ENCODE measurements around the gene PPM1H. TPM values are rescaled to one million over a fixed set of nuclear protein-coding genes. Genes with fewer than 3 reads are reported as not detected.

The PPM1H gene
- total RNA-seq, 1 experiment from 2014 or later = 0.04 TPM

- TF ChIP-seq EZH2 (IDR thresholded peaks at IDR 0.05; ENCODE audit: borderline replicate concordance, low read depth, low read length, poor library complexity, severe bottlenecking) = no peak
- TF ChIP-seq CTCF (conservative IDR thresholded peaks at IDR 0.05; ENCODE audit: low read depth, low read length) = no peak
- Histone ChIP-seq H3K9me3 (ENCODE audit: low read depth, low read length, poor library complexity, severe bottlenecking) (no peaks in the 10 kb centered on the region), H3K4me3 (ENCODE audit: low read depth, low read length, poor library complexity, severe bottlenecking) (no peak overlapping the region), H3K36me3 (ENCODE audit: insufficient read depth, low read length, poor library complexity, severe bottlenecking) (no peaks in the 10 kb centered on the region), H3K4me1 (ENCODE audit: insufficient read depth, low read length, poor library complexity, severe bottlenecking) (no peaks in the 10 kb centered on the region), H3K27ac (ENCODE audit: low read depth, low read length, poor library complexity, severe bottlenecking) (no peak overlapping the region), H3K27me3 (replicated peaks; ENCODE audit: insufficient read depth, low read depth, low read length, poor library complexity) (no peaks in the 10 kb centered on the region)
- POLR2A ChIA-PET (ENCODE audit: low non-redundant PET) = no interaction called here
- BruUV-seq (replicated peaks) = no TSS peak
- CTCF ChIA-PET = no interaction called here
- no peak for DNase-seq (ENCODE audit: low spot score)
- intact Hi-C loops (cut with micrococcal nuclease; ENCODE audit: unreplicated experiment) = no loop called here
Observed at GRCh38 chr12:62738105-62738504, 196.8 kb downstream of the PPM1H start.

DNA sequence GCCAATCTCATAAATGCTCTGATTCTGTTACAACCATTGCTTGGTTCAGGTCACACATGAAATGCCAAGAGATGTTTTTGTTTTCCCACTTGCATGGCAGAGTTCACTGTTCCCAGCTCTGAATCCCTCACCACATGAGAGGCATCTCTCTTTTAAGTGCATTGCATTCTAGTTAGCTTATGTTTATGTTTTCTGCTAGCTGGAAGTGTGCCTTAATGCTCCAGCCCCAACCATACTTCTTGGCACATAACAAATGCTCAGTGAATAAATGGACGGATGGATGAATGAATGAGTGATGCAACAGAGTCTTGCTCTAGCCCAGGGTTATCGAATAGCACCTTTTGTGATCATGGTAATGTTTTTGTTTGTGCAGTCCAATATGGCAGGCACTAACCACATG, 197.3 kb downstream of the PPM1H start:
- ChIA-PET CTCF (no interaction called here), POLR2A (ENCODE audit: low non-redundant PET) (no interaction called here)
- no TSS peak for BruUV-seq (replicated peaks)
- DNase-seq (ENCODE audit: low spot score) = no peak
- intact Hi-C loops (cut with micrococcal nuclease; ENCODE audit: unreplicated experiment) = no loop called here
- H3K27me3 ChIP-seq (replicated peaks; ENCODE audit: insufficient read depth, low read depth, low read length, poor library complexity) = no peaks in the 10 kb centered on the region
- H3K4me3 ChIP-seq (ENCODE audit: low read depth, low read length, poor library complexity, severe bottlenecking) = no peak overlapping the region
- TF ChIP-seq EZH2 (IDR thresholded peaks at IDR 0.05; ENCODE audit: borderline replicate concordance, low read depth, low read length, poor library complexity, severe bottlenecking) = no peak
- no peak for TF ChIP-seq CTCF (conservative IDR thresholded peaks at IDR 0.05; ENCODE audit: low read depth, low read length)
- H3K27ac ChIP-seq (ENCODE audit: low read depth, low read length, poor library complexity, severe bottlenecking) = no peak overlapping the region
- H3K4me1 ChIP-seq (ENCODE audit: insufficient read depth, low read length, poor library complexity, severe bottlenecking) = no peaks in the 10 kb centered on the region
- no peaks in the 10 kb centered on the region for H3K9me3 ChIP-seq (ENCODE audit: low read depth, low read length, poor library complexity, severe bottlenecking)
- H3K36me3 ChIP-seq (ENCODE audit: insufficient read depth, low read length, poor library complexity, severe bottlenecking) = no peaks in the 10 kb centered on the region

DNA sequence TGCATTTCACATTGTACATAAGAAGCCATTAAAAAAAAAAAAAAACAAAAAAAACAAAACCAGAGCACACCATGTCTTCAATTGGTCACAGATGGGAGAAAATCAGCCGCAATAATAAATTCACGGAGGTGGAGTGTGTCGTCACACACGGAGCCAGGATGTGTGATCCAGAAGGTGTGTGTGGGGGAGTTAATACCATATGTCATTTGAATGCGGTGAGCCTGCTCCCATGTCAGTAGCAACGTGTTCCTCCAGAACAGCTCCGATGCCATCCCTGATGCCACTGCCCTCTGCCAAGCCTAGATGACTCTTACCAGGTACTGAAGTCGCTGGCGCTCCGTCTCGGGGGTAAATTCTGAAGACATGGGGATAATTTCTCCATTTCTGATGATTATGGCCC, 197.8 kb downstream of the PPM1H start:
- TF ChIP-seq EZH2 (IDR thresholded peaks at IDR 0.05; ENCODE audit: borderline replicate concordance, low read depth, low read length, poor library complexity, severe bottlenecking) (no peak), CTCF (conservative IDR thresholded peaks at IDR 0.05; ENCODE audit: low read depth, low read length) (no peak)
- H3K27me3 ChIP-seq (replicated peaks; ENCODE audit: insufficient read depth, low read depth, low read length, poor library complexity) = no peaks in the 10 kb centered on the region
- no peak overlapping the region for H3K27ac ChIP-seq (ENCODE audit: low read depth, low read length, poor library complexity, severe bottlenecking)
- ChIA-PET POLR2A (ENCODE audit: low non-redundant PET) (interaction anchor here (0.5 kb wide), 1 partner anchor 100 kb away, joined by 3 read pairs; no protein-coding TSS in a partner anchor), CTCF (no interaction called here)
- no peak for DNase-seq (ENCODE audit: low spot score)
- intact Hi-C loops (cut with micrococcal nuclease; ENCODE audit: unreplicated experiment) = no loop called here
- no peaks in the 10 kb centered on the region for H3K9me3 ChIP-seq (ENCODE audit: low read depth, low read length, poor library complexity, severe bottlenecking)
- H3K4me3 ChIP-seq (ENCODE audit: low read depth, low read length, poor library complexity, severe bottlenecking) = no peak overlapping the region
- H3K4me1 ChIP-seq (ENCODE audit: insufficient read depth, low read length, poor library complexity, severe bottlenecking) = no peaks in the 10 kb centered on the region
- no TSS peak for BruUV-seq (replicated peaks)
- H3K36me3 ChIP-seq (ENCODE audit: insufficient read depth, low read length, poor library complexity, severe bottlenecking) = no peaks in the 10 kb centered on the region

Data from A673 (cell line).